ENCODE results near the gene XRCC4. TPM values are rescaled to one million over a fixed set of nuclear protein-coding genes. Genes with fewer than 3 reads are reported as not detected.

The XRCC4 gene
- total RNA-seq, 4 donors from 2014 or later: 1.8 to 3.5 (median 2.6) TPM

DNA sequence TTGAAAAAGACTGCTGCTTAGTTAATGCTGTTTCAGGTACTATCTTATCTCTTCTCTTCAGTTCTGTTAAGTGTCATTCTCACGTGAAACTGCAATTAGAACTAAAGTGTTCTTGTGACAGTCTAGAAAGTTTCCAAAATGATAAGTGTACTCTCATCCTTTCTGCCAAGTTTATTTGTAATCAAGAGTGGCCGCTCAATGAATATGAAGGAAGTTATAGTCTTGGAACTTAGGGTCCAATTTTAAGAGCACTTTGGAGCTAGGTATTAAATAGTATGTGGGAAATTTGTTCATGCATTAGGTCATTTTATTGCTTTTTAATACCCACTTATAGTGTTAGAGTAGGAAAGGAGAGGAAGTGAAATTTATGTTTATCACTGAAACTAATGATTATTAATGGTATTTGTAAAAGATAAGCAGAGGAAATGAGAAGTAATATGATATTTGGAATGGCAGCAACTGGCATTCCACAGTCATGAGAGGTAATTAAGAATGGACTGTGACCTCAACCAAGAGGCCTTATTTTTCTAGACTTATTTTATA is 20.4 kb downstream of the XRCC4 start:
- ATAC-seq: no peak
- TF ChIP-seq POLR2A (IDR thresholded peaks at IDR 0.05): no peak
- TF ChIP-seq, protein P1, sequence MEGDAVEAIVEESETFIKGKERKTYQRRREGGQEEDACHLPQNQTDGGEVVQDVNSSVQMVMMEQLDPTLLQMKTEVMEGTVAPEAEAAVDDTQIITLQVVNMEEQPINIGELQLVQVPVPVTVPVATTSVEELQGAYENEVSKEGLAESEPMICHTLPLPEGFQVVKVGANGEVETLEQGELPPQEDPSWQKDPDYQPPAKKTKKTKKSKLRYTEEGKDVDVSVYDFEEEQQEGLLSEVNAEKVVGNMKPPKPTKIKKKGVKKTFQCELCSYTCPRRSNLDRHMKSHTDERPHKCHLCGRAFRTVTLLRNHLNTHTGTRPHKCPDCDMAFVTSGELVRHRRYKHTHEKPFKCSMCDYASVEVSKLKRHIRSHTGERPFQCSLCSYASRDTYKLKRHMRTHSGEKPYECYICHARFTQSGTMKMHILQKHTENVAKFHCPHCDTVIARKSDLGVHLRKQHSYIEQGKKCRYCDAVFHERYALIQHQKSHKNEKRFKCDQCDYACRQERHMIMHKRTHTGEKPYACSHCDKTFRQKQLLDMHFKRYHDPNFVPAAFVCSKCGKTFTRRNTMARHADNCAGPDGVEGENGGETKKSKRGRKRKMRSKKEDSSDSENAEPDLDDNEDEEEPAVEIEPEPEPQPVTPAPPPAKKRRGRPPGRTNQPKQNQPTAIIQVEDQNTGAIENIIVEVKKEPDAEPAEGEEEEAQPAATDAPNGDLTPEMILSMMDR (IDR thresholded peaks at IDR 0.05 in 4 of 5, conservative IDR thresholded peaks at IDR 0.05 in 1 of 5): no peak
- intact Hi-C loops (cut with DNase I; ENCODE audit: low total_unique reads): no loop called here
- peaks cover 0 to 8% of the 10 kb centered on the region in 2 donors for H3K4me1 ChIP-seq
- peaks cover 0 to 7% (median 0%) of the 10 kb centered on the region in 3 donors for H3K9me3 ChIP-seq
- no peaks in the 10 kb centered on the region for H3K27me3 ChIP-seq
- H3K27ac ChIP-seq: no peak overlapping the region
- in situ Hi-C loops (cut with MboI; ENCODE audit: low sequenced_read_pairs in 4 of 4): no loop called here
- no peak for DNase-seq
- H3K4me3 ChIP-seq: no peak overlapping the region
- no peaks in the 10 kb centered on the region for H3K36me3 ChIP-seq

DNA sequence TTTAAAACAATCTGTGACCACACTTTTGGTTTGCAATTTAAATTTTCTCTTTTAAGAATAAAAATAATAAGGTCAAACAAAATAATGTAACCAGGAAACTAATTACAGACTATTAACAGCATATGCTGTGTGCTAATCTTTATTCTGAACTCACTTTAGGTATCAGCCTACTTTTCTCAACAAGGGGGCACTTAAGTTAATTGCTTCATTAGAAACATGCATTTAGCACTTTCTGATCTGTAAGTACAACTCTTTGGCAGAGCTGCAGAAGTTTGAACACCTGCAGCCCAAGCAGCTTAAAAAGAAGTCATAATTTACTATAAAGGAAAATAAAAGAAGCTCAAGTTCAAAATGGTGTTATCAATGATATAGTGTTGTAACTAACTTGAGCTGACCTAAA is 21.7 kb downstream of the XRCC4 start:
- H3K4me3 ChIP-seq: no peak overlapping the region
- H3K27ac ChIP-seq: no peak overlapping the region
- H3K9me3 ChIP-seq: no peaks in the 10 kb centered on the region
- intact Hi-C loops (cut with DNase I; ENCODE audit: low total_unique reads) (no loop called here), in situ Hi-C loops (cut with MboI; ENCODE audit: low sequenced_read_pairs in 4 of 4) (no loop called here)
- DNase-seq (no peak), ATAC-seq (no peak)
- H3K36me3 ChIP-seq: no peaks in the 10 kb centered on the region
- no peaks in the 10 kb centered on the region for H3K27me3 ChIP-seq
- H3K4me1 ChIP-seq: peaks cover 0 to 8% of the 10 kb centered on the region in 2 donors
- TF ChIP-seq POLR2A (IDR thresholded peaks at IDR 0.05): no peak
- TF ChIP-seq, protein P1 (IDR thresholded peaks at IDR 0.05 in 4 of 5, conservative IDR thresholded peaks at IDR 0.05 in 1 of 5): no peak

DNA sequence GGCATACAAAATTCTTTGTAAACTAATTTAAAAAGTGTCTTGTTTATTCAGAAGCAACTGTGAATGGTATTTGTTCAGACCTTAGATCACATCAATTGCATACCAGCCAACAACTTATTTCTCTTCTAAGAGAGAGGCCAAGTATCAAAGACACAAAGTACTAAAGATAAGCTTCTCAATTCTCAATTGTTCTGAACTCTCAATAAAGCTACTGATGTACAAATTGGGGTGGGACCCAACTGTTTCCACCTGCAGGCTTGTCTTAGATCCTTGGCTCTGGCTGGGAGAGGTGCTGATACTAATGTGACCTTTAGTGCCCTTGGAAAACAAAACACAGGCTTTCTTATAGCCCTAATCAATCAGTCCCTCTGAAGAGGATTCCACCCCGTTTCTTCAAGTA is 22.1 kb downstream of the XRCC4 start:
- no peaks in the 10 kb centered on the region for H3K36me3 ChIP-seq
- H3K4me1 ChIP-seq: peaks cover 0 to 8% of the 10 kb centered on the region in 2 donors
- DNase-seq (no peak), ATAC-seq (no peak)
- no peak overlapping the region for H3K4me3 ChIP-seq
- in situ Hi-C loops (cut with MboI; ENCODE audit: low sequenced_read_pairs in 4 of 4) (no loop called here), intact Hi-C loops (cut with DNase I; ENCODE audit: low total_unique reads) (no loop called here)
- H3K27ac ChIP-seq: no peak overlapping the region
- no peak for TF ChIP-seq POLR2A (IDR thresholded peaks at IDR 0.05)
- TF ChIP-seq, protein P1 (IDR thresholded peaks at IDR 0.05 in 4 of 5, conservative IDR thresholded peaks at IDR 0.05 in 1 of 5): no peak
- H3K27me3 ChIP-seq: no peaks in the 10 kb centered on the region
- H3K9me3 ChIP-seq: no peaks in the 10 kb centered on the region

DNA sequence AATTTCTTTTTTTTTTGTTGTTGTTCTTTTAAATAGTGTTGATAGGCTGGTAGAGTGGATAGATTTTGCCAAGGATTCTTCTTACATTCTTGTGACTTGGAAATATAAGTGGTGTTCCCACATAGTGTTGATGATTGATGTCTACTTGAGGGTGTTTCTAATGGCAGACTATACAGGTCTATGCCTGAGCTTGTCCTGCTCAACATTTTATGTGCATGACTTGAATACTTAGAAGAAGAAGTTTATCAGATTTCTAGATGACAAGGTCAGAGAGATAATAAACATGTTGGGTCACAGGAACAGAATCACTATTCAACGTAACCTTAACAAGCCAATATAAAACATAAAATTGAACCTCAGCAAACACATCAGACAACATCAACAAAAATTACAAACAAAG is 24.2 kb downstream of the XRCC4 start:
- no peak overlapping the region for H3K27ac ChIP-seq
- no peak for TF ChIP-seq POLR2A (IDR thresholded peaks at IDR 0.05)
- TF ChIP-seq, protein P1 (IDR thresholded peaks at IDR 0.05 in 4 of 5, conservative IDR thresholded peaks at IDR 0.05 in 1 of 5): no peak
- in situ Hi-C loops (cut with MboI; ENCODE audit: low sequenced_read_pairs in 4 of 4): no loop called here
- H3K9me3 ChIP-seq: no peaks in the 10 kb centered on the region
- H3K4me1 ChIP-seq: peaks cover 0 to 8% of the 10 kb centered on the region in 2 donors
- H3K4me3 ChIP-seq: no peak overlapping the region
- no peaks in the 10 kb centered on the region for H3K36me3 ChIP-seq
- no peak for DNase-seq
- no peak for ATAC-seq
- no peaks in the 10 kb centered on the region for H3K27me3 ChIP-seq
- intact Hi-C loops (cut with DNase I; ENCODE audit: low total_unique reads): no loop called here

Measured in gastrocnemius medialis (tissue), 4 donors.